Activated CD4-positive, alpha-beta T cell treated with anti-CD3 and anti-CD28 coated beads, Interleukin-2, amount 10 ng/mL, durations not matched to agents 24 days and 14 days (primary cell): ENCODE results near the gene SELENBP1. TPM values are rescaled to one million over a fixed set of nuclear protein-coding genes. Genes with fewer than 3 reads are reported as not detected.

Source experiments
- DNase-seq: peaks from one replicate; pipeline ENCODE4 v3.0.0; 2022
- H3K27ac Mint-ChIP-seq: one replicate; pipeline ENCODE4 v1.8.0; 2022; ENCODE audit warnings: mild to moderate bottlenecking, mixed read lengths
- H3K27me3 Mint-ChIP-seq: one replicate; pipeline ENCODE4 v1.8.0; 2022; ENCODE audit warnings: mixed read lengths
- H3K36me3 Mint-ChIP-seq: one replicate; pipeline ENCODE4 v1.8.0; 2022; ENCODE audit warnings: low read depth, mild to moderate bottlenecking, mixed read lengths
- H3K4me1 Mint-ChIP-seq: one replicate; pipeline ENCODE4 v1.8.0; 2021; ENCODE audit warnings: mixed read lengths
- H3K4me3 Mint-ChIP-seq: one replicate; pipeline ENCODE4 v1.8.0; 2022; ENCODE audit warnings: mild to moderate bottlenecking, moderate library complexity, mixed read lengths
- H3K9me3 Mint-ChIP-seq: one replicate; pipeline ENCODE4 v1.8.0; 2021; ENCODE audit warnings: mixed read lengths
- intact Hi-C: fragments of 100-400 bp; cut with micrococcal nuclease; formaldehyde crosslinking; loops from one replicate; pipeline ENCODE4 v1.15.1; 2023
- total RNA-seq: library from RNA; stranded (reverse); gene quantifications from 2 replicates; pipeline ENCODE4 v1.2.3, GENCODE V29; 2022

The SELENBP1 gene
- not detected in 2 replicates for total RNA-seq

DNA sequence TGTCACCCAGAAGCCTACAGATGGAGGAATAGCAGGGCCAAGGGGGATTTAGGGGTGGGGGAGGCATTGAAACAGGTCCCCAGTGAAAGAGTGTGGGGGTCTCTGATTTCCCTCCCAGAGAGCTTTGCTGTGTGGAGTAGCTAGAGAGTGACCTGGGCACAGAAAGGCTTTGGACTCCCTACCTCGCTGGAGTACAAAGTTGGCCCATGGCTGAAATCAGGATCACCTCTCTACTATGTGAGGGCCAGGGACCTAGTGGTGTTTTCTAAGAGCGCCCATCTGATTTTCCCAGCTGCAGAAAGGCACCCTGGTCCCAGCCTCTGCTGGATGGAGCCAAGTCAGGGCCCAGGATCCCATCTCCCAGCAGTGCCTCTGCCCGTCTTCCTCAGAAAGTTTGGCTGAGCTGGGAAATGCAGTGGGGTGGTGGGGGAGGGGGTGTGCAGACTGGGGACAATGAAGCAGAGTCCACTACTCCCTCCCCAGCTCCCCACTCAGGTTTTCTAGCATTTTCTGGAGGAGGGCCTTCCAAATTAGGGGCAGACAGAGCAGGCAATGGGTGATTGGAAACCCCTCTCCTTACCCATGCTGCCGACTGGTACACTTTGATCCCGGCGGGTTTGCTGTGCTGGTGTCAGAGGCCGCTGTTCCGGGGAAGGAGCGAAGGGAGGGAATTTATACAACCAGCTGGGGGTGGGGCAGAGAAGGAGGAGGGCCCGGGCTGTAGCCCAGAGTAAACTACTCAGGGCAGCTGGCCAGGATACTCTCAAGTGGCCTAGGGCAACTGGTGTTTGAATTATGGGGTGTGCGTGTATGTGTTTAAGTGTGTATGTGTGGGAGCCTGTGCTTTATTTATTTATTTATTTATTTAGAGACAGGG is at the start of gene SELENBP1:
Gene SELENBP1 (minus strand): TSS at position 648 of the 877 bp plus-strand sequence. CDS start 64 bp downstream, at position 584.
- H3K4me1 Mint-ChIP-seq = peaks cover 3% of the 10 kb centered on the region
- H3K4me3 Mint-ChIP-seq = no peak within 1 kb of the TSS
- DNase-seq = no peak
- no peaks in the 10 kb centered on the region for H3K36me3 Mint-ChIP-seq
- no peaks in the 10 kb centered on the region for H3K9me3 Mint-ChIP-seq
- H3K27me3 Mint-ChIP-seq = peaks cover 1% of the 10 kb centered on the region
- intact Hi-C loops = no loop called here
- no peak within 1 kb of the TSS for H3K27ac Mint-ChIP-seq

DNA sequence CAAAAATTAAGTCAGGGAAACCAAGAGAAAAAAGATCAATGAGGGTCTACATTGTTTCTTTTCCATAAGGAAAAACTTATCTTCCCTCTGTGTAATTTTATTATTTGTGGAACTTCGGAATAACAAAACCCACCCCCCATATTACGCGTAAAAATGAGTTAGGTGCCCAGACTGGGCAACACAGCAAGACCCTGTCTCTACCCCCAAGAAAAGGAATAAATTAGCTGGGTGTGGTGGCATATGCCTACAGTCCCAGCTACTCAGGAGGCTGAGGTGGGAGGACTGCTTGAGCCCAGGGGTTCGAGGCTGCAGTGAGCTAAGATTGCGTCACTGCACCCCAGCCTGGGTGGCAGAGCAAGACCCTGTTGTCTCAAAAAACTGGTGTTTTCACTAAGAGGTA is 47.3 kb upstream of the SELENBP1 start:
- H3K36me3 Mint-ChIP-seq = peaks cover 58% of the 10 kb centered on the region
- peaks cover 2% of the 10 kb centered on the region for H3K4me1 Mint-ChIP-seq
- no peak overlapping the region for H3K4me3 Mint-ChIP-seq
- H3K27ac Mint-ChIP-seq = no peak overlapping the region
- intact Hi-C loops = no loop called here
- H3K27me3 Mint-ChIP-seq = no peaks in the 10 kb centered on the region
- no peak for DNase-seq
- H3K9me3 Mint-ChIP-seq = no peaks in the 10 kb centered on the region

DNA sequence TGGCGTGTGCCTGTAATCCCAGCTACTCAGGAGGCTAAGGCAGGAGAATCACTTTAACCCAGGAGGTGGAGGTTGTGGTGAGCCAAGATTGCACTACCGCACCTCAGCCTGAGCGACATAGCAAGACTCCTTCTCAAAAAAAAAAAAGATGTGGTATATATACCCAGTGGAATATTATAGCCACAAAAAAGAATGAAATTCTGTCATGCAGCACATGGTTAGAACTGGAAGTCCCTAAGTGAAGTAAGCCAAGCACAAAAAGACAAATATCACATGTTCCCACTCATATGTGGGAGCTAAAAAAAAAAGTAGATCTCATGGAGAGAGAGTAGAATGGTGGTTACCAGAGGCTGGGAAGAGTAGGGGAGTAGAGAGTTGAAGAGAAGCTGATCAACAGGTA is 45.6 kb upstream of the SELENBP1 start:
- Mint-ChIP-seq H3K4me3 (no peak overlapping the region), H3K4me1 (peaks cover 2% of the 10 kb centered on the region), H3K27ac (peak overlapping the region; percentile 10), H3K27me3 (no peaks in the 10 kb centered on the region), H3K36me3 (peaks cover 48% of the 10 kb centered on the region), H3K9me3 (no peaks in the 10 kb centered on the region)
- intact Hi-C loops = no loop called here
- DNase-seq = no peak

DNA sequence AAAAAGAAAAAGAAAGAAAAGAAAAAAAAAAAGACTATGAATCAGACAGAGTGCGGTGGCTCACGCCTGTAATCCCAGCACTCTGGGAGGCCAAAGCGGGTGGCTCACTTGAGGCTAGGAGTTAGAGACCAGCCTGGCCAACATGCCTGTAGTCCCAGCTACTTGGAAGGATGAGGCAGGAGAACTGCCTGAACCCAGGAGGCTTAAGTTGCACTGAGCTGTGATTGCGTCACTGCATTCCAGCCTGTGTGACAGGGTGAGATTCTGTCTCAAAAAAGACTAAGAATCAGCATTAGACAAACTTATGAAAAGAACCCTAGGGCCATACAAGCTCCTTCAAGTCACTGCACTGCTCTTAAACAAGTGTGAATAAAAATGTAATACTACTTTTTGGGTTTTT is 43.7 kb upstream of the SELENBP1 start:
- H3K27me3 Mint-ChIP-seq = no peaks in the 10 kb centered on the region
- no peak for DNase-seq
- H3K27ac Mint-ChIP-seq = no peak overlapping the region
- peaks cover 2% of the 10 kb centered on the region for H3K4me1 Mint-ChIP-seq
- H3K9me3 Mint-ChIP-seq = no peaks in the 10 kb centered on the region
- no peak overlapping the region for H3K4me3 Mint-ChIP-seq
- intact Hi-C loops = no loop called here
- peaks cover 47% of the 10 kb centered on the region for H3K36me3 Mint-ChIP-seq

DNA sequence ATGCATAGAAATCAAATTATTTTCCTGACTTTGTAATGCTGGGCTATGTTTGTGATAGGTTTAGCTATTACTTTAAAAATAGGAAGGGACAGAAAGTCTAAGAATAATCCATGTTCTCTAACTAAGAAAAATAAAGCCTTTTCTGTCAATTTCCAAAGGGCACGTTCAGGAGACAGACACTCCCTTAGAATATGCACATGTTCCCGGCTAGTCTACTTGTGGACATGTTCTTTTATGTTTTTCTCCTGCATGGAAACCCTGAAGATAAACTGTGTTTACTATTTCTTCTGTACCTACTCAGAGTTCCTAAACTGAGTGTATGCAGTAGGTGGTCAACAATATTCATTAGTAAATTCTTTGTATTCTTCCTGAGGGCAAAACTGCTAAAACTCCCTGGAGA is 39.4 kb upstream of the SELENBP1 start:
- Mint-ChIP-seq H3K4me3 (no peak overlapping the region), H3K9me3 (no peaks in the 10 kb centered on the region), H3K36me3 (peaks cover 50% of the 10 kb centered on the region), H3K27me3 (no peaks in the 10 kb centered on the region), H3K4me1 (no peaks in the 10 kb centered on the region), H3K27ac (no peak overlapping the region)
- intact Hi-C loops = no loop called here
- DNase-seq = no peak

DNA sequence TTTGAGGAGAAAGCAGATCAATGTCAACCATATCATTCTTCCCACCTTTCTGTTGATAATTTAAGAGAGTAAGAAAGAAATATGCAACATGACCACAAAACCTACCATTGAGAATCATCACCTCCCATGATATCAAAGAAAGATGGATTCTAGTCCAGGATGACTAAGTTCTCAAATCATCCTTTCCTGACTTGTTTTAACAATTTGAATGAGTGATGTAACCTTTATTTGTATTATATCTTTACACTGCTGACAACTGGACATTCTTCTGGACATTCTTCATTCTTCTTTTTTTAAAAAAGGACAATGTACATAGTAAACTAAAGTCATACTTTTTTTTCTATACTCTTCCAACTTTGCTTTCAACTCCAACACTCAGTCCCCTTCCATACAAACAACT is 36.4 kb upstream of the SELENBP1 start:
- H3K27ac Mint-ChIP-seq = no peak overlapping the region
- no peaks in the 10 kb centered on the region for H3K9me3 Mint-ChIP-seq
- no peak for DNase-seq
- no peak overlapping the region for H3K4me3 Mint-ChIP-seq
- intact Hi-C loops = no loop called here
- H3K36me3 Mint-ChIP-seq = peaks cover 60% of the 10 kb centered on the region
- no peaks in the 10 kb centered on the region for H3K27me3 Mint-ChIP-seq
- peaks cover under 1% of the 10 kb centered on the region for H3K4me1 Mint-ChIP-seq

DNA sequence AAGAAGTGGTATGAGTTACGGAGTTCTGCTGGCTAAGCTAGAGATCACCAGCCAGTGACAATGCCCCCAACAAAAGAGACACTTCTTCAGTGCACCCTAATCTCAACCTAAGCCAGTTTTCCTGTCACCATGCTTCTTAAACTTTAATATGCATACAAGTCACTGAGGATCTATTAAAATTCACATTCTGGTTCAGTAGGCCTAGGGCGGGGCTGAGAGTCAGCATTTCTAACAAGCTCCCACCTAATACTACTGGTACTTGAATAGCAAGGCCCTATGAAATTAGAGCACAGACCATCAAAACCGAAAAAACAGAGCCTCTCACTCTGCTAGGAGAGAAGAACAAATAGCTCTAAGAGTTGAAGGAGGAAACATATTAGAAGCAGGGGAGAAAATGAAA is 34.8 kb upstream of the SELENBP1 start:
- no peak for DNase-seq
- Mint-ChIP-seq H3K36me3 (peaks cover 64% of the 10 kb centered on the region), H3K9me3 (no peaks in the 10 kb centered on the region), H3K4me1 (peaks cover 2% of the 10 kb centered on the region), H3K27me3 (no peaks in the 10 kb centered on the region), H3K27ac (no peak overlapping the region), H3K4me3 (no peak overlapping the region)
- intact Hi-C loops = no loop called here

DNA sequence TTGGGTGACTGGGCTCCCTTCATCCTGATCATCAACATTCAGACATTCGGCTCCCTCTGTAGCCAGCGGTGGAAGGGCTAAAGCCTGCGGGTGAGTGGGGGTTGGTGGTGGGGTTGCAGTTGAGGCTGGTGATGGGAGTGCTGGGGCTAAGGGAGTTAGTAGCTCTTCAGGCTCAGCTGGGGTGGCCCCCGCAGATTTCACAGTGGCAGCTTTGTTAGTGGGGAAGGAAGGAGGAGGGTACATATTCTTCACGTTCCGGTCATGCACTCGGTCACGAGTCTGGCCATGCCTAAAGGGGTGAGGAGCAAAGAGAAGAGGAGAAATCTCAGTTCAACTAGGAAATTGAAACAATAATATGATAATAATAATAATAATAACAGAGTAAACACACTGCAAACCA is 33.7 kb upstream of the SELENBP1 start:
- H3K36me3 Mint-ChIP-seq = peaks cover 67% of the 10 kb centered on the region
- no peak for DNase-seq
- peaks cover 8% of the 10 kb centered on the region for H3K4me1 Mint-ChIP-seq
- H3K9me3 Mint-ChIP-seq = no peaks in the 10 kb centered on the region
- intact Hi-C loops = no loop called here
- H3K27me3 Mint-ChIP-seq = no peaks in the 10 kb centered on the region
- H3K4me3 Mint-ChIP-seq = no peak overlapping the region
- H3K27ac Mint-ChIP-seq = no peak overlapping the region

DNA sequence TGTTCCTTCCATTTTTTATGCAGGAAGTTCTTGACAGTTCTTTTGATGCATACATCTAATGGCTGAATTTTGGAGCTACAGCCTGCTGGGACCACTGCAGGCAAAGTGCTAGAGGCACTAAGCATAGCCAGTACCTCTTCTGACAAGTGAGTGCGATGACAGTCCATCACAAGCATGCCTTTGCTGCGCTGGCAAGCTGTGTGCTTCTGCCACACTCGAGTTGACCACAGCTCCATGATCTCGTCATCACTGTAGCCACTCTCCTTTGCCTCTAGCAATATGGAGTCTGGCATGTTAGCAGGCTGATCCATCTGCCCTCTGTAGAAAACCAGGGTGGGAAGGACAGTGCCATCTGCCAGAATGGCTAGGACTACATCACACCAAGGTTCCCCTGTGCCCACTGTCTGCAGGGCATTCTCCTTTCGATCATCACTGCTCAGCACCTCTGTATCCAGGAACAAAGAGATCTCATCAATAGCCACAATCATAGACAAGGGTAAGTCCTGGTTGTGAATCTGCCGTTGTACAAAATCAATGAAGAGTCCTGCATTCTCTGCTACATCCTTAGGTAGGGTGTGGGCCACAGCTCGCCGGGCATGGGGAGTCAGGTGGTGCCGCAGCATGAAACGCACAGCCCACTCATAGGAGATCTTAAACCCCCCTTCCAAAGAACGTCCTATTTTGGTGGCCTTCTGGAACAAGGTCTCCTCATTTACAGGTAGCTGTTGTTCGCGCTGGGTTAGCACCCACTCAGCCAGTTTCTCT is 32.9 kb upstream of the SELENBP1 start:
- H3K4me3 Mint-ChIP-seq = no peak overlapping the region
- H3K27me3 Mint-ChIP-seq = no peaks in the 10 kb centered on the region
- H3K36me3 Mint-ChIP-seq = peaks cover 69% of the 10 kb centered on the region
- H3K4me1 Mint-ChIP-seq = peaks cover 16% of the 10 kb centered on the region
- intact Hi-C loops = no loop called here
- no peak for DNase-seq
- H3K9me3 Mint-ChIP-seq = no peaks in the 10 kb centered on the region
- no peak overlapping the region for H3K27ac Mint-ChIP-seq

DNA sequence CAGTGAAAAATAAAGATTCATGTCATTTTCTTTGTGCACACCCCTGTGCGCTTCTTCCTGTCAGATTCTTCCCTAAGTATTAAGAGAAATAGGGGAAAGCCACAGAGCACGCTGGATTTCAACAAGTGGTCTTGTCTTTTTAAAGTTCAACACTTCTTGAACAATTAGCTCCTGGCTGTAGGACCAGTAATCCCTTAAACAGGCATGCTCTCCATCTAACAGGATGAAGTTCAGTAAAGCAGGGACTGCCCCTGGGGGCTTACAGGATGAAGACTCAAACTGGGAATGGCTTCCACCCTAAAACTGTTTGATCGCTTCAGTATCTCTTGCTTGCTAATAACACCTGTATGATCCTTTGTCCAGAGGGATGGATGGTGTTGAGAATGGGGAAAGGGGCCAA is 31.1 kb upstream of the SELENBP1 start:
- DNase-seq = no peak
- peaks cover 66% of the 10 kb centered on the region for H3K36me3 Mint-ChIP-seq
- no peaks in the 10 kb centered on the region for H3K27me3 Mint-ChIP-seq
- H3K27ac Mint-ChIP-seq = peak overlapping the region; percentile 17
- no peaks in the 10 kb centered on the region for H3K9me3 Mint-ChIP-seq
- H3K4me3 Mint-ChIP-seq = no peak overlapping the region
- H3K4me1 Mint-ChIP-seq = peaks cover 23% of the 10 kb centered on the region
- intact Hi-C loops = no loop called here

DNA sequence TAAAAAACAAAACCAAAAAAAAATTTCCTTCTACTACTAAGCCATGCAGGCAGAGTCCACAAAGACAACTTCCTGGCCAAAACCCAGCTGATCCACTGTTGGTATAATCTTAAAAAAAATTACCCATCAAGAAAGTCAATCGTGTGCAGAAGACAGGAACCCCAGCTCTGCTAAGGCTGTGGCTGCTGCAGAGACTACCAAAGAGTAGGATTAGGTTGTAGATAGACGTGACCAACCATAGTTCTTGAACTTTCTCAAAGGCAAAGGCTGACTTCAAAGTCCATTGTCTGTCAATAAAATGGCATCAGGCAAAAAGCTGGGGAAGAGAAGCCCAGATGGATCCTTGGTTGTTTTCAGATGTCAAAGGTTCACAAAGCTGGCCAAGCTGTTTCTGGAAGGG is 30.3 kb upstream of the SELENBP1 start:
- Mint-ChIP-seq H3K27ac (no peak overlapping the region), H3K9me3 (no peaks in the 10 kb centered on the region), H3K4me1 (peaks cover 23% of the 10 kb centered on the region), H3K36me3 (peaks cover 66% of the 10 kb centered on the region), H3K27me3 (no peaks in the 10 kb centered on the region), H3K4me3 (no peak overlapping the region)
- no peak for DNase-seq
- intact Hi-C loops = no loop called here

DNA sequence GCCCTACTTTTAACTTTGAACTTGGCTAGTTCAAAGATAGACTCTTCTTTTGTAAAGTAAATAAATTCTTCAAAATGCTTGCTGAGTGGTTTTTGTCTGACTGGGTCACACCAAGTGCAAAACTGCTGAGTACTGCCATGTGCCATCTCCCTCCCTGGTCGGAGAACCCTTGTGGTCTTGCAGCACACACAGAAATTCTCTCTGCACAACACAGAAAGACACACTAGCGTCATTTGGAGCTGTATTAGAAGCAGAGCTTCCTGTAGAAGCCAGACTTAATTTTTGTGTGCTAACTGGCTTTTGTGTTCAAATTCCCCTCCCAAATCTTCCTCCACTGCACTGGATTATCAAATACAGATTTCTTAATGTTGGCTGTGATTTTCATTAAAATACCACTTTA is 29.4 kb upstream of the SELENBP1 start:
- Mint-ChIP-seq H3K4me1 (peaks cover 23% of the 10 kb centered on the region), H3K4me3 (peak overlapping the region; percentile 35), H3K27me3 (no peaks in the 10 kb centered on the region), H3K36me3 (peaks cover 60% of the 10 kb centered on the region), H3K9me3 (no peaks in the 10 kb centered on the region), H3K27ac (peak overlapping the region; percentile 25)
- no peak for DNase-seq
- intact Hi-C loops = no loop called here

DNA sequence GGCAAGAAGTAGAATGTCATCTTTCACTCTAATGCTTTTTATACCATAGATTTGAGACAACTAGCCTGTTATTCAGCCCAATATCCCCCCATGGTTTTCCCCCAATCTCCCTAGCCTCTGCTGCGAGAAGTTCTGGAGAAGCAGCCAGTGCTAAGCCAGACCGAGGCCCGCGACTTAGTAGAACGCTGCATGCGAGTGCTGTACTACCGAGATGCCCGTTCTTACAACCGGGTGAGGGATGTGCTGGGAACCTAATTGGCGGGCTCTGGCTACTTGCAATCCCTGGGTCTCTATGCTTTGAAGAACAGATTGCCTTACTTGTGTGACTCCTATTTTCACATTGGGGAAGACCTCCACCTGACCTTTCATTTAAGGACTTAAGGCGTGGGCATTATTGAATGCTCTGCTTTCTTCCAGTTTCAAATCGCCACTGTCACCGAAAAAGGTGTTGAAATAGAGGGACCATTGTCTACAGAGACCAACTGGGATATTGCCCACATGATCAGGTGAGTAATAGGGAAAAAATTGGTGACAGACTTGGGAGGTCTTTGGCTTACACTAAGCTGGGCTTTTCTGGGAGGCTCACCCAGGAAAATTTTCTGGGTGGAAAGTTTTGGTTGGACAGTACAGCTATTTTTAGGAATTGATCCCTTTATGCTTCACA is 28.8 kb upstream of the SELENBP1 start:
- intact Hi-C loops = no loop called here
- Mint-ChIP-seq H3K4me1 (peaks cover 23% of the 10 kb centered on the region), H3K27me3 (no peaks in the 10 kb centered on the region)

More for the DNA sequence above, 28.8 kb upstream of the SELENBP1 start:
- no peak for DNase-seq
- Mint-ChIP-seq H3K27ac (peak overlapping the region; percentile 100), H3K36me3 (peaks cover 55% of the 10 kb centered on the region), H3K9me3 (no peaks in the 10 kb centered on the region), H3K4me3 (peak overlapping the region; percentile 94)
